ENCODE measurements around the gene KCTD16. TPM values are rescaled to one million over a fixed set of nuclear protein-coding genes. Genes with fewer than 3 reads are reported as not detected.
A peak's percentile ranks its signal among the peaks of the same experiment; 100 is the strongest.

The KCTD16 gene
- total RNA-seq, 1 donor from 2014 or later: 0.37 TPM

DNA sequence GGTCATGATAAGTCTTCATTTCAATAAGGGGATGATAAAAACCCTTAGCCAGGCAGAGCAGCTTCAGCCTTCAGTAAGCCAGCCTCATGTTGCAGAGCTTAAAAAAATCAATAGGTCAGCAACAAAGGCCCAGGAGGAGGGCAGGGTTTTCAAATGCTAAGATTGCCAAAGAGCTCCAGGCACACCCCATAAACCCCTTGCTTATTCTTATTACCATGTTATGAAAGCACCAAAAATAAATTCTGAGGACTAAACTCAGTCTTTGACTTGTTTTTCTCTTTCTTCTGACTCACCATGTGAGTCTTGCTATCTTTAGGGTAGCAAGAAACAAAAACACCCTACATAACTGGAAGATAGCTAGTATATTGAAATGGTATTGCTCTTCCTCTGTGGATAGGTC, 317.1 kb downstream of the KCTD16 start:
- no peak overlapping the region for H3K4me3 Mint-ChIP-seq

DNA sequence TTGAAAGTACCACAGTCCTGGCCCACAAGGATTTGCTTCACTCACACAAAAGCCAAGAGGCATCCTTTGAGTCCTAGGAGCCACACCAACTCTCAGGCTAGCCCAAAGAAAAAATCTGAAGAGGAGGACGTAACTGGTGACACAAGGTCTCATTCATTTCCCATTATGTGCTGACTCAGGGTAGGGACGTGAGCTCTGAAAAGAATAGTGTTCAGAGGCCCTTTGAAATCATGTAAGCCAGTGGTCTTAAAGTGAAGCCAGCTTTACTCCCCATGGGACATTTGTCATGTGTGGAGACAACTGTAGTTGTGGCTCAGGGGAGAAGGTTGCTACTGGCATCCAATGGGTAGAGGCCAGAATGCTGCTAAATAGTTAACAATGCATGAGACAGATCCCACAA, 332.4 kb downstream of the KCTD16 start:
- Mint-ChIP-seq H3K36me3 (ENCODE audit: low read depth) (peaks cover 4% of the 10 kb centered on the region), H3K4me3 (no peak overlapping the region), H3K27me3 (ENCODE audit: low read depth) (no peaks in the 10 kb centered on the region), H3K9me3 (peaks cover 13% of the 10 kb centered on the region), H3K4me1 (peaks cover 37% of the 10 kb centered on the region), H3K27ac (ENCODE audit: unreplicated experiment) (peak overlapping the region; percentile 73)
- DNase-seq (ENCODE audit: low read depth, low spot score): no peak
- no peak for TF ChIP-seq CTCF (conservative IDR thresholded peaks at IDR 0.05)

More for the DNA sequence above, 317.1 kb downstream of the KCTD16 start:
- TF ChIP-seq CTCF (conservative IDR thresholded peaks at IDR 0.05): no peak
- peaks cover 3% of the 10 kb centered on the region for H3K36me3 Mint-ChIP-seq (ENCODE audit: low read depth)
- H3K27ac Mint-ChIP-seq (ENCODE audit: unreplicated experiment): no peak overlapping the region
- H3K9me3 Mint-ChIP-seq: peaks cover 4% of the 10 kb centered on the region
- H3K27me3 Mint-ChIP-seq (ENCODE audit: low read depth): no peaks in the 10 kb centered on the region
- no peak for DNase-seq (ENCODE audit: low read depth, low spot score)
- H3K4me1 Mint-ChIP-seq: peaks cover 16% of the 10 kb centered on the region

GRCh38 chr5:144504929-144505577, 334.4 kb downstream of the KCTD16 start:
- Mint-ChIP-seq H3K4me3 (no peak overlapping the region), H3K36me3 (ENCODE audit: low read depth) (no peaks in the 10 kb centered on the region), H3K4me1 (peaks cover 37% of the 10 kb centered on the region), H3K27ac (ENCODE audit: unreplicated experiment) (no peak overlapping the region), H3K9me3 (peaks cover 7% of the 10 kb centered on the region), H3K27me3 (ENCODE audit: low read depth) (no peaks in the 10 kb centered on the region)
- no peak for DNase-seq (ENCODE audit: low read depth, low spot score)
- no peak for TF ChIP-seq CTCF (conservative IDR thresholded peaks at IDR 0.05)

DNA sequence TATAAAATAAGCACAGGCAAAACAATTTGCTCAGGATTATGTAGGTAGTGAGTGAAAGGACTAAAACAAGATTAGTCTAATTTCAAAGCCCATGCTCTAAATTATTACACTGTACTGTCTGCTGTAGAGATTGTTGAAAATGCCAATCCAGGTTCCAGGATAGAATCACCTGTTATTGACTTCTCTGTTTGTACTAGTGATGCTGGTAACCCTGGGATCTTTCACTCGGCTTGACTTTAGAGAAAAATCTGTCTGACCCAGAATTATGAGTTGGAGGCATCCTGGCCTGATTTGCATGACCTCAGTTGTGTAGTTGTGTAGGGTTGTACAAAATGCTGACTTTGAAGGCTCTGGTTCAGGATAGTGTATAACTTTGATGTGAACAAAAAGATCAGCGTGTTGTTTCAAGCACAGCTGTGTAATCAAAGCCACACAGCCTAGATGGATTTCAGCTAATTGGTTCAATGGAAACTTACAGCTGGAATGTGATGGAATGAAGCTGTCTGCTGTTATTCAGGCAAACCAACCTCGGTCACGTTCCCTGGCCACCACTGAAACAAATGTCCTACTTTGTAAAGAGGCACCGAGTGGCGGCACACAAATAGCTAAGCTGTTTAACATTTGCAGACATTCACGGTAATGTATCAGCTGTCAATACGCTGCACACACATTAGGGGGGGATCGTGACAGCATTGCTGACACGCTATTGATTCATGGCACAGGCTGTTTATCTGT, 340.3 kb downstream of the KCTD16 start:
- H3K4me1 Mint-ChIP-seq: peaks cover 24% of the 10 kb centered on the region
- H3K27ac Mint-ChIP-seq (ENCODE audit: unreplicated experiment): no peak overlapping the region
- no peak for DNase-seq (ENCODE audit: low read depth, low spot score)
- peaks cover 6% of the 10 kb centered on the region for H3K9me3 Mint-ChIP-seq
- peaks cover 9% of the 10 kb centered on the region for H3K36me3 Mint-ChIP-seq (ENCODE audit: low read depth)
- H3K27me3 Mint-ChIP-seq (ENCODE audit: low read depth): no peaks in the 10 kb centered on the region
- no peak overlapping the region for H3K4me3 Mint-ChIP-seq
- TF ChIP-seq CTCF (conservative IDR thresholded peaks at IDR 0.05): no peak

- Mint-ChIP-seq H3K36me3 (ENCODE audit: low read depth) (peaks cover 9% of the 10 kb centered on the region), H3K9me3 (peaks cover 6% of the 10 kb centered on the region), H3K27me3 (ENCODE audit: low read depth) (no peaks in the 10 kb centered on the region), H3K4me3 (no peak overlapping the region), H3K27ac (ENCODE audit: unreplicated experiment) (no peak overlapping the region), H3K4me1 (peaks cover 19% of the 10 kb centered on the region)
- DNase-seq (ENCODE audit: low read depth, low spot score): no peak
- TF ChIP-seq CTCF (conservative IDR thresholded peaks at IDR 0.05): no peak
These were observed 341.0 kb downstream of the KCTD16 start for GRCh38 chr5:144511580-144512072.

All from neural crest cell (in vitro differentiated cells).